ENCODE results near the gene LGALS9C.
"Not testable (repeated sequence)": the region's sequence is repeated elsewhere in the genome, so short reads cannot be mapped to it uniquely, and the experiment has no call there.

LGALS9C gene

GRCh38 chr17:18476508-18477308 lies at the start of gene LGALS9C:
Gene LGALS9C (plus strand): TSS chr17:18476789. CDS start chr17:18476855, 66 bp downstream.
- not testable (repeated sequence) for DNase-seq

- not testable (repeated sequence) for DNase-seq
These were observed 44.4 kb upstream of the LGALS9C start for GRCh38 chr17:18432206-18432605.

- not testable (repeated sequence) for DNase-seq
These were observed 37.1 kb upstream of the LGALS9C start for GRCh38 chr17:18439465-18439870.

GRCh38 chr17:18442093-18442492 lies 34.5 kb upstream of the LGALS9C start:
- not testable (repeated sequence) for DNase-seq

- not testable (repeated sequence) for DNase-seq
These were observed 34.1 kb upstream of the LGALS9C start for GRCh38 chr17:18442532-18442931.

- not testable (repeated sequence) for DNase-seq
These were observed 28.9 kb upstream of the LGALS9C start for GRCh38 chr17:18447476-18448205.

GRCh38 chr17:18448311-18448710 lies 28.3 kb upstream of the LGALS9C start:
- DNase-seq, result not testable (repeated sequence)

GRCh38 chr17:18449833-18450232 lies 26.8 kb upstream of the LGALS9C start:
- DNase-seq, result not testable (repeated sequence)

GRCh38 chr17:18450998-18451397 lies 25.6 kb upstream of the LGALS9C start:
- DNase-seq, result not testable (repeated sequence)

- DNase-seq, result not testable (repeated sequence)
These were observed 24.6 kb upstream of the LGALS9C start for GRCh38 chr17:18451969-18452368.

GRCh38 chr17:18459035-18459434 lies 17.6 kb upstream of the LGALS9C start:
- DNase-seq, result not testable (repeated sequence)

GRCh38 chr17:18463831-18464502 lies 12.6 kb upstream of the LGALS9C start:
- not testable (repeated sequence) for DNase-seq

- DNase-seq, result not testable (repeated sequence)
These were observed 10.2 kb upstream of the LGALS9C start for GRCh38 chr17:18466250-18466983.

GRCh38 chr17:18467001-18467400 lies 9.6 kb upstream of the LGALS9C start:
- not testable (repeated sequence) for DNase-seq

- DNase-seq, result not testable (repeated sequence)
These were observed 8.0 kb upstream of the LGALS9C start for GRCh38 chr17:18468472-18469171.

GRCh38 chr17:18469837-18470236 lies 6.8 kb upstream of the LGALS9C start:
- DNase-seq, result not testable (repeated sequence)

GRCh38 chr17:18470345-18470930 lies 6.2 kb upstream of the LGALS9C start:
- not testable (repeated sequence) for DNase-seq

GRCh38 chr17:18473967-18474366 lies 2.6 kb upstream of the LGALS9C start:
- DNase-seq, result not testable (repeated sequence)

GRCh38 chr17:18474754-18475153 lies 1.8 kb upstream of the LGALS9C start:
- not testable (repeated sequence) for DNase-seq

- not testable (repeated sequence) for DNase-seq
These were observed 778 bp downstream of the LGALS9C start for GRCh38 chr17:18477367-18477766.

GRCh38 chr17:18478362-18478761 lies 1.8 kb downstream of the LGALS9C start:
- DNase-seq, result not testable (repeated sequence)
